HCT116 (cell line): Measurements from ENCODE around the gene MUC3A.

Experiments
- CTCF ChIP-seq, 3 experiments: fragments of 200-600 bp in 1 of 3; sonication (generic) in 1 of 3; IDR thresholded peaks in 2 of 3; conservative IDR thresholded peaks in 1 of 3; 2 replicates each; pipeline ENCODE4 v1.5.1; 2012 to 2017; ENCODE audit warnings: low read depth in 2 of 3, low read length in 2 of 3, antibody characterized with exemption in 1 of 3, borderline replicate concordance in 1 of 3, control low read depth in 1 of 3, mild to moderate bottlenecking in 1 of 3, mixed read lengths in 1 of 3, mixed run types in 1 of 3, moderate library complexity in 1 of 3; ENCODE audit not compliant: insufficient read depth in 1 of 3
- EZH2 ChIP-seq: fragments of 200-600 bp; sonication (generic); IDR thresholded peaks from 2 replicates; pipeline ENCODE4 v1.6.1; 2017; ENCODE audit warnings: antibody characterized with exemption, mixed run types
- REST ChIP-seq: IDR thresholded peaks from 2 replicates; pipeline ENCODE4 v1.6.1; 2012; ENCODE audit warnings: low read depth

- TF ChIP-seq EZH2 (no peak), CTCF (IDR thresholded peaks at IDR 0.05 in 2 of 3, conservative IDR thresholded peaks at IDR 0.05 in 1 of 3; ENCODE audit: borderline replicate concordance in 1 of 3, insufficient read depth in 1 of 3, low read depth in 2 of 3, low read length in 2 of 3) (no peak), REST (no peak)
Observed at GRCh38 chr7:100975371-100975821, 26.1 kb downstream of the MUC3A start.
